NCI-H146 (cell line): ENCODE measurements around the gene TFPI.

Experiments used
- DNase-seq: peaks from one replicate; lab custom pipeline; 2025; lab: John Stamatoyannopoulos, UW

TFPI gene

DNA sequence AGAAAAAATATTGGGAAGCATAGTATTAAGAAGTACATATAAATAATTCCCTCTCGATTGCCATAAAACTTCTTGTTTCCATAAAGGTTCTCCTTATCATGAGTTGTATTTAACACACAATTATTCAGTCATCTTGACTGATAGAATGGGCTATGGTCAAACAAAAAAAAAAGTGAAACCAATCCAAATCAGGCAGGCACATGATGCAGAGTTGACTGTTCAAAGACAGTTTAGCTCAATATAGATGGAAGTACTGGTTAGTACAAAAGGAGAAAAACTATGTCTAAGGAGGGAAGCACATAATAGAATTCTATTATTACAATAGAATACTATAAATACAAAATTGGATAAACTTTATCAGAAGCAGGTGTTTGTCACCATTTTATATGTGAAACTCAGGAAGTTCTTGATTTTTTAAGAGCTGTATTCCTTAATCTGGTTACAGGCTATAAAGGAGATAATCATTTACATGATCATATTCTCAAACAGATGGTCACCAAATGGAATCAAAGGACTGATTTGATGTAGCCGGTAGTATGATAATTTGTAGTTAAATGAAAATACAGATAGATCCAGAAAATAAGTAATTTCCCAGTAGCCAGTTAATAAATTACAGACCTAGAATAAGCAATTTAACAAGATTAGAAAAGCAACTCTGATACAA, 88.0 kb downstream of the TFPI start:
- no peak for DNase-seq

DNA sequence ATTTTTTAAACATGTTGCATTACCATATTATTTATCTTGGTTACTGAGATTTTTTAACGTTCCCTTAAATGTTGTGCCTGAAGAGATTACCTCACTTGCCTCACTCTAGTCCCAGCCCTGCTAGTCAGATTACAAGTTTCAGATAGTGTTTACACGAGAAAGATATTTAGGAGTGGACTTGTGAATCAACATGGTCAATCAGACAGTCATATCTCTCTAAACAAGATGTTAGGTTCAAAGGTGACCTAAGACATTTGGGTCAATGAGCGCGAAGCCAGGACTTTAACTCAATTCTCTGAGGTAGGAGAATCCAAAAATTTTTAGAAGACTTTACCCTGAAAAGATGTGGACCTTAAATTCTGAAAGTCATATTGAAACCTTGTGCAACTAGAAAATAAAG, 91.4 kb downstream of the TFPI start:
- DNase-seq: no peak

DNA sequence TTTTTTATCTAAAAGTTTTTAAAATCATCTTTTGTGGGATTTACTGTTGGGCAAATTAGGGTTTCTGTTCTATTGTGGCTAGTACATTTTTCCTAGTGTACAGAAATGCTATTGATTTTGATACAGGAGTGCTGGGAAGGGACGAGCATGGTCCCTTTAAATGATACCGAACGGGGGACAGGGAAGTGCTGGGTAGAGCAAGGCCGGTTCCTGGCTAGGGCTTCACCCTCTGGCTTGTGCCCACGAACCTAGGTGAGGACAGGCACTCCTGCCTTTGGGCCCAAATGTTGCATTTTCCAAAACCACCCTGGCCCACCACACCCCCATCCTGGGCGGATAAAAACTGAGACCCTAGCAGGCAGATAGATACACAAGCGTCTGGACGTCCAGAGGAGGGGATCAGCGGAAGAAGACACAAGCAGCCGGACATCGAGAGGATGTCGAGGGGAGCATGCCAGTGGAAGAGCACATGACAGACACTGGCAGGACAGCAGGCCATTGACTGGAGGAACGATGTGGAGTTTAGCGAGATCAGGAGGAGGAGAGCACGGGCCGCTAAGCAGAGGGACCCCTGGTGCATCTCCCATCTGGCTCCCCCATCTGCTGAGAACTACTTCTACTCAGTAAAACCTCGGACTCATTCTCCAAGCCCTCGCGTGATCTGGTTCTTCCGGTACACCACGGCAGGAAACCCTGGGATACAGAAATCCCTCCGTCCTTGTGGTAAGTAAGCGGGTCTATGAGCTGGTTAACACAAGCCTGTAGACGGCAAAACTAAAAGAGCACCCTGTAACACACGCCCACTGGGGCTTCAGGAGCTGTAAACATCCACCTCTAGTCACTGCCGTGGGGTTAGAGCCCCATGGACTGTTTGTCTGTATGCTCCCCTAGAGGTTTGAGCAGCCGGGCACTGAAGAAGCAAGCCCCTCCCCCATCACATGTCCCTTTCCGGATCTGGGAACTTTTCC, 92.7 kb downstream of the TFPI start:
- no peak for DNase-seq

DNA sequence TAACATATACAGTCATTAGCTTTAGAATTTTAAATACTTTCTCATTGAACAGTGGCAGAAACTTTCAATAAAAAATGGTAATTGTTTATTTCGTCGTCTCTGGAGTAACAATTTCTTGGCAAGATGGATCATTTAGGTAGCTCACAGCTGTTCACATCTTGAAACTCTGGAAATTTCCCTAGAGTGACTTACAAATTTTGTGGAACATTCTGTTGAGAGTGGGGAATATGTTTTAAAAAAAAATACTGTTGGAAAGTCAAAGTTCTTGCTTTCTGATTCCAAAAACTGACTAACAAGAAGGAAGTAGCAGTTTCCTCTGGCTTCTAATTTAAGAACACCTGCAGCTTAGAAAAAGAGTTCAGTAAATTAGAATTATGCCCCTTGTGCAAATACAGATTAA, 95.0 kb downstream of the TFPI start:
- no peak for DNase-seq

DNA sequence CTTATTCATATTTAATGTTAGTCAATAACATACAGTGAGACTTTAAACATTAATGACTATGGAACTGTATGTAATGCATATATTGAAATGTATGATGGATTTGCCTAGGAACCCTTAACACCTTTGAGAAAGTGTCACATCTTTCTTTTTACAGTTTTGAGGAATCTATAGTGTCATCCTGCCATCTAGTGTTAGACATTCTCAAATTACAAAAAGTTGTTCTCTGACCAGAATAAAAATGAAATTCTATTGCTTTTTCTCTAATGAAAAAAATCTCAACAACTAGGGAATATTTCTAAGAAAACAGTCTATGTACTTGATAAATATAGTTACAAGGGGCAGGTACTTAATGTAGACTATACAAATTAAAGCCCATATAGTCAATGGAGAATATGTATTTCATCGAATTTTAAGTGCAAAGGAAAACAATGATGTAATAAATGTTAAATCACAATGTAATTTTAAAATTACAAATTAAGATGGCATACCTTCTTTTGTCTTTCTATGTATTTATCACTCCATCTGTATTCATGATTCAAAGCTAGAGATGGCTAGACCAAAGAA, 101.1 kb downstream of the TFPI start:
- peak; percentile 11 for DNase-seq

DNA sequence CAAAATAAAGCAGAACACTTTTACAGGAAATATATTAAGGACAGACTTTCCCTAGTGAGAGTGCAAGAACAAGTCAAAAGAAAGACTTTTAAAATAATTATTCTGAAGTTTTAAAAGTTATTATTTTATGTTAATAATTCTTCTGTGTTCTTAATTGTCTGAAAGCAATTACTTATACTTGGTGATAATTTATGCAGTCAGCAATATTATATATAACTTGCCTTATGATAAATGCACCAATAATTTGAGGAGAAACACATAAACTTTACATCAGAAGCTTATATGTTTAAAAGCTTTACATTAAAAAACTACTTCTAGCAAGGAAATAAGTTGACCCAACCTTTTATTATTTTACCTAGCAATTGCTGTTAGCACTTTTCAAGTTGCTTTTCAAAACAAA, 102.7 kb downstream of the TFPI start:
- DNase-seq: no peak

DNA sequence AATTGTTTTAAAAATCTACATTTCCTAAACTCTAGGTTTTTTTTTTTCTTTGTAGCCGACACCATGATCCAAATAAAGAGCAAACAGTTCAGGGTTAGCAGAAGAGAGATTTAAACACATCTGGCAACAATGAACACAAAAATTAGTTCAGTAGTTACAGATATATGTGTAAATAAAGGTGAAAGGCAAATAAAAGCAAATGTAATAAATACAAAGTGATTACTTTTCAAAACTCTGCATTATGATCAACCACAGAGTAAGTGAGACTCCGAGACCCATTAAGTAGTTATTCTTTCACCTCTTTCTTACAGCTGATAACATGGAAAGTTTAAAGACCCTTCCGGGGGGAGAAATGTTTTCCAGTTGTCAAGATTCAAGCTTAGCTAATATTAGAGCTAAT, 106.9 kb downstream of the TFPI start:
- no peak for DNase-seq

DNA sequence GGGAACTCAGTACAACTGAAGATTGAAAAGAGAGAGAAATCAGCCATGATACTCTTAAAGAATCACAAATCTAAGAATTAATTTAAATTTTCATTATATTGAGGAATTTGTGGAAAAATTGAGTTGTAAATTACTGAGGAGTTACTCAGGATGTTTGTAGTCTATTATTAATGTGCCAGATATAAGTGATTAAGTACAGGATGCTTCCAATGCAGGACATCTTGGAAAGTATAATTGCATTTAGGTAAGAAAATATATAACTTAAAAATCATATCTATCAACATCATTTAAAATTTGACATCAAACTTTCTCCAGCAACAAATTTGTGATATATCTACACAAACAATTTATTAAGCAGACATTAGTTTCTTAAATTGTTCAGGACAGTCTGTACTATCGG, 107.5 kb downstream of the TFPI start:
- DNase-seq: no peak

DNA sequence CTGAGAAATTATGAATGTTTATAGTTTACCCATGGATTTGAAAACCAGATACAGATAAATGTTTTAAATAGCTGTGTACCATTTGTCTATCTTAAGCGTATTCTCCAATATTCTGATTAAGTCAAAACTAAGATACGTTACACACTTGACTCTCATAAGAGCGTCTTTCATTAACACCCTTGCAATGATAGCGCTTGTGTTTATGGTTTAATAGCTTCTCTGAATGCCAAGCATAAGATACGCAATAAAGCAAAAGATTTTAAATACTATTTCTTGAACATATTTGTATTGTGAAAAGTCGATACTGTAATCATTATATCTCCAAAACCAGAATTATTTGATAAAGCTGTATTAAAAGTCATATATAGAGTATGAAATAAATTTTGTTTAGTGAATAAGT, 109.2 kb downstream of the TFPI start:
- DNase-seq: no peak

DNA sequence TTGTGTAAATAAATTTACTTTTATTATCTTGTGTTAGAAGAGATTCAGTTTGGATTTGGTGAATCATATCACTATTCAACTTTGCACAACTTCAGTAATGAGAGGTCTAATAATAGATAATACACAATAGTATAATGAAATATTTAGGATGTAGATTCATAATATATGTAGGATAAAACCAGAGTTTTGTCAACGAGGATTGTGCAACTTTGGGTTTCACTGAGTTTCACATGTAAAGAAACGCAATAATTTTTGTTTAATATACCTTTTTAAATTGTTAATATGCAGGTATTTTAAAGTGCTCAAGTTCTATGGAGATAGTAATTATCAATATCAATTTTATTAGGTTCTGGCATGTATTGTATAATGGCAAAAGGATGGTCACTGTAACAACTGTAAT, 111.5 kb downstream of the TFPI start:
- no peak for DNase-seq

DNA sequence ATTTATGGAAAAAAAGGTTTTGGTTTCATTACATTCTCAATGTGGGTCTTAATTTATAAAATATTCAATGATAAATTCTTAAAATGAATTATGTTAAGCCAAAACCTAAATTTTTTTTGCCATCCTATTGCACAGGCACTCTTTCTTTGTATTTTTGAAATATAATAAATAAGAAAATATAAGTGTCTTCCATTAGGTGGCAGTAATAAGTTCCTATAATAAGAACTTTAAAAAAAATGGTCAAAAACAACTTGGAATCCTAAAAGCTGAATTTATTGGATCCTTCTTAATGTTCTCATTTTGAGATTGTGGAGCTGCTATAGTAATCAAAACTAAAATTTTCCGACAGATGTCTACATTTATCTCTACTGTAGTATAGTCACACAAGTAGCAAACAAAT, 111.9 kb downstream of the TFPI start:
- no peak for DNase-seq

DNA sequence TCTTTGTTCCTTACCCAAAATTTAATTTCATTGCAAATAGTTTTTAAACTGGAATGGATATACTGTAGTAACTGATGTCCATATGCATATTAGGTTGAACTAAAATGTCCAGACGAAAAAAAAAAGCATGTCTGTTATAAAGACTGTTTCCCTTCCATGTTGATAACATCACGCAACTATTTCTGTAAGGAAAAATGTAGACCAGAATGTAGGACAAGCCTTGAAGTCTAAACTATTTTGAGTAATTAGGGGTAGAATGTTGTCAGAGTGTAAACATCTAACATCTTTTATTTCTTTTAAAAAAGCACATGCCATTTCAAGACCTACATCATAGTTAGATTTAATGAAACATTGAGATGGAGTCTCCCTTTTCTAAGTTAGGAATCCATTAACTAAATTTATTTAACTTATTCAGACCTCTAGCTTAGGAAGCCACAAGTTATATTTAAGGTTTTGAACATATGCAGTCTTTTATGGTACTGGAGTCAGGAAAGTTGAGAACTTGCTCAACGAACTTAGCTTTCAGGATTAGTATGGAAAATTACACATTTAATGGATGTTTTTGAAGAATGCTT, 114.0 kb downstream of the TFPI start:
- DNase-seq: no peak

DNA sequence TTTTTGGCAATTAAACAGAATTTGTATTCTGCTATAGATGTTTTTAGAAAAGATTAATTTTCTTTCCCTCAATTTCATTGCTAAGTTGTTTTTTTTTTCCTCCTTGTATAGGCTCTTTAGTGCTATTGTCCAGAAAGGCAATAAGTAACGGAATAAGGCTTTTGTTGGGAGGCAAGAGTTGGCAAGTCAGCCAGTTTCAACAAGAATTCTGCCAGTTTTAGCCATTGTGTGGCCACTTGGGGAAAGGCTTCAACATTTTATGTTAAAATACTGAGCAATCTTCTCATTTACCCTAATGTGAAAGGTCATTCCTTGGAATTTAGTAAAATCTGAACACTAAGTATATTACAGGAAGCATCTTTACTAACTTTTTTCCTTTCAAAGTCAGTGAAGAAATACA, 115.8 kb downstream of the TFPI start:
- DNase-seq: no peak

DNA sequence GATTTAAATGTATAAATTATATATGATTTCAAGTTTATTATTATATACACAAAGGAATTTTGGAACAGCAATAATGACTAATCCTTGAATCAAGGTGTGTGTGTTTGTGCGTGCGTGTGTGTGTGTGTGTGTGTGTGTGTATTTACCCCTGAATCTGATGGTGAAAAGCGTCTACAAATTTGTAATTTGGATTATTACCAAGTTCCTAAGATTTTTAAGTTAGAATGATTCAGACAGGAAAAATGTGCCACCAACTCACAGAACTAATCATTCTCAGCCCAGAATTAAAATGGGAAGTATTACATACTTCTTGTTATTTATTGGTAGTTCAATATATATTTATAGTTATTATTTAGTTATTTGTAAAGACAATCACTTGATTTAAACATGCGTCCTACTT, 118.5 kb downstream of the TFPI start:
- DNase-seq: no peak

DNA sequence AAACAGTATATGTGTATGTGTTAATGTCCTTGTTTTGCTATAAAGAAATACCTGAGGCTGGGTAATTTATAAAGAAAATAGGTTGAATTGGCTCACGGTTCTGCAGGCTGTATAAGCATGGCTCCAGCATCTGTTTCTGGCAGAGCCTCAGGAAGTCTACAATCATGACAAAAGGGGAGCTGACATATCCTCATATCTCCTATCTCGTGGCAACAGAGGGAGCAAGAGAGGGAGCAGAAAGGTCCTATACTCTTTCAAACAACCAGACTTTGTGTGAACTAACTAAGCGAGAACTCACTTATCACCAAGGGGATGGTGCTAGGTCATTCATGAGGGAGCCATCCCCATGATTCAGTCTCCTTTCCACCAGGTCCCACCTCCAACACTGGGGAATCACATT, 119.2 kb downstream of the TFPI start:
- no peak for DNase-seq

DNA sequence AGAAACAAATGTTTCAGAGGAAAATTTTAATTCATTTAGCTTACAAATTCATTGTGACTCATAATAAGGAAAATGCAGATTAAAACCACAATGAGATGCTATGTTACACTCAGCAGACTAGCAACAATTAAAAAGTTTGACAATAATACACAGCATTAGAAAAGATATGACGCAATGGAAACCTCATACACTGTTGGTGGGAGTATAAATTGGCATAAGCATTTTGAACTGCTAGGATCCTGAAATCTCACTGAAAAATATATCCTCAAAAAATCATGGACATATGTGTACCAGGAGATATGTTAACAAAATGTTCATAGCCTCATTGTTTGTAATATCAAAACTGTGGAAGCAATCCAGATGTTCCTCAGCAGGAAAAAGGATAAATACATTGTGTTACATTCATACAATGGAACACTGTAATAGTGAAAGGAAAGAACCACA, 119.9 kb downstream of the TFPI start:
- DNase-seq: no peak

DNA sequence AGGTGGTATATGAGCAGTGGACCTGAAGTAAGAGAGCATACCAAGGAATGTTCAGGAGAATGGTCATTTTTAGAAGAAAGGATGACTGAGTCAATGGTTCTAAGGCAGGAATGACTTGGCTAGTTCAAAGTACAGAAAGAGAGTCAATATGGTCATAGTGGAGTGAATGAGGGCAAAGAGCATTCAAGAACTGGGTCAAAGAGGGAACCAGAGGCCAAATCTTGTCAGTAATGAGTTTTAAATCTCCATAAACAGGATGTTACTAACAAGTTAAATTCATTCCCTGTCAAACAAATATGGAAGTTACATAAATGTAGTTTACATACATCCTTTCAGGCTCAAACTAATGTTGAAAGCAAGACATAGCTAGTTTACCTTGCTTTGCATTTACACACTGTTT, 122.3 kb downstream of the TFPI start:
- DNase-seq: no peak

DNA sequence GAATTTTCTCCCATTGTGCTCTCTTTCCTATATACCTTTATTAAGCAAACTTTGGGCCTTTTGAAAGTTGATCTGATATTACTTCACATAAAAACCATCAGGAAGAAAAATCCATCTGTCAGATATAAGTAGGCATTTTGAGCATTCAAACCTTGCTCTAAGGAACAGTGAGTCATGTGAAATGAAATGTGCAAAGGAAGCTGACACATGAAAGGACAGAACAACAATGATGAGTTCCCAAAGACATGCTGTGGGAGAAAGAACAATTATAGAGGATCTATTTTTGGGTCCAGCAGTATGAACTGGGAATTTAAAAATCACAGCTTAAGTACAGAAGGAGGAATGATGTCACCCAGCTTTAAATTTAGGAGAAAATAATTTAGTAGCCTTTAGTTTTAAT, 124.2 kb downstream of the TFPI start:
- DNase-seq: no peak

DNA sequence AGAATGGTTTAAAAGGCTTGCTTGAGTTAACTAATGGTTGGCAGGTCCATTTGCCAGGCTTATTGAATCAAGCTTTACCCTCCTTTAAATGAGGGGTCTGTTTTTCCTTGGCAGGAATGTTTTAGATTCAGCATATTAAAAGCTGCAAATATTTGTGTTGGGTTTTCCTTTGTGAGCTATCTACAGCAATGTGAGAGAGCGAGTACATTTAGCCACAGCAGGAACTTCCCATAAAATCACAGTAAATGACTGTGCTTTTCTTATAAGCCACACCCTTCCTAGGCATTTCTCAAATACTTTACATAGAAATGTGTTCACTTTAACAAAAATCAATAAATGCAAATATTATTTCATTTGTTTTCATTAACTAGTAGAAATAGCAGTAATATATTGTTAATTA, 130.1 kb downstream of the TFPI start:
- no peak for DNase-seq

DNA sequence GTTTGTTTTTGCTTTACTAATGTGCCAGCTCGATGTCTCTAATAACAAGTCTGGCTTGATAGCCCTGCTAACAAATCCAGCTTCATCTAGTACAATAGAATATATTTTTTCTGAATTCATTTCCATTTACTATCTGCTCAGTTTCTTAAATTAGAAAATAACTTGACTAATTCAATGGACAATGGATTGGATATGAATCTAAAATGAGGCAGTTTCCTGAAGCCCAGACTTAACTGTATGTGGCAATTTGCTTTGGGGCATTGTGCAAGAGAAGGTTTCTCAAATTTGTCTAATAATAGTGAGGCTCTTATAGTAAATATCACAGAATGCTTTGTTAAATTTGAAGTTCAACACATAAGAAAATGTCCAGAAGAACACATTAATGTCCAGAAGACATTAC, 132.0 kb downstream of the TFPI start:
- DNase-seq: no peak

DNA sequence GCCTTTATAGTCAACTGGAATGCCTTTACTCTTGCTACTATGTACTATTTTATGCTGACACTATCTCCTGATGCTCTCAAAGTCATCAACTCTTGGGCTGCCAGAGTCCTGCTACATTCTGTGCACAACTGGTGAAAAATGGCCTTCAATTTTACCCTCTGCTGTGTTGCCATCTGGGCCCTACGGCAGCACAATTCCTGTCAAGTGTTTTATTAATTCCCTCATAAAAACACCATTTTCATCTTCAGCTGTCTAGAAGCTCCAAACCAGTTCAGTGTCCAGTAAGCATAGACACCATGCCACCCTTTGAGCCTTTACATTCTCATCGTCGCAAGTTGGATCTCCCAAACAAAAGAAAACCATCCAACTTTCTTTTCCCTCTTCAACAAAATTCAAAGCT, 132.7 kb downstream of the TFPI start:
- no peak for DNase-seq

DNA sequence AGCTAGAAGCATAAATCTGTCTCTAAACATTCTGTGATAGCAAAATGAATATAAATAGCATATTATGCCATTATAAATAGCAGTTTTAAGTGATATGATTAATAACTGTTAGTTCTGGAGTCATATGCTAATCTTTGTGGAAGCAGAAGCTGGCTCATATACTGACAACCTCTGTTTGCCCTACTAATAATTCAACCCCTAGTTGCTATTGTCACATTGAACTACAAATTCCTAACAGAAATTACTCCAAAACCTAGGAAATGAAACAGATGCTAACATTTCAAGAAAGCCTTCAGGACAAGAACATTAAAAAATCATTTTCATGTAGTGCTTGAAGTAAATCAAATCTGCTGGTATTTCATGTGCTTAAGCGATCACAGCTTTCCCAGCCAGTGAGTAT, 134.4 kb downstream of the TFPI start:
- DNase-seq: no peak

DNA sequence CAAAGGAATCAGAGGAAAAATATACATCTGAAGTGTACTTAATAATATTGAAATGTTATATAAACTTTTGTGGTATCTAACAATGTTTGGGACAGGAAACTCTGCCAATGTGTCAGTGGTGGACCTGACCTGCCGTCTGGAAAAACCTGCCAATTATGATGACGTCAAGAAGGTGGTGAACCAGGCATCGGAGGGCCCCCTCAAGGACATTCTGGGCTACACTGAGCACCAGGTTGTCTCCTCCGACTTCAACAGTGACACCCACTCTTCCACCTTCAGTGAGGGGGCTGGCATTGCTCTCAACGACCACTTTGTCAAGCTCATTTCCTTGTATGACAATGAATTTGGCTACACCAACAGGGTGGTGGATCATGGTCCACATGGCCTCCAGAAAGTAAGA, 138.8 kb downstream of the TFPI start:
- DNase-seq: no peak
